Raji (cell line): ENCODE results near the gene C2orf81.

Source experiments
- POLR2A ChIP-seq: IDR thresholded peaks from 2 replicates; pipeline ENCODE4 v1.6.1; 2011; ENCODE audit warnings: low read depth, low read length, control low read depth; ENCODE audit not compliant: insufficient read depth

The C2orf81 gene

DNA sequence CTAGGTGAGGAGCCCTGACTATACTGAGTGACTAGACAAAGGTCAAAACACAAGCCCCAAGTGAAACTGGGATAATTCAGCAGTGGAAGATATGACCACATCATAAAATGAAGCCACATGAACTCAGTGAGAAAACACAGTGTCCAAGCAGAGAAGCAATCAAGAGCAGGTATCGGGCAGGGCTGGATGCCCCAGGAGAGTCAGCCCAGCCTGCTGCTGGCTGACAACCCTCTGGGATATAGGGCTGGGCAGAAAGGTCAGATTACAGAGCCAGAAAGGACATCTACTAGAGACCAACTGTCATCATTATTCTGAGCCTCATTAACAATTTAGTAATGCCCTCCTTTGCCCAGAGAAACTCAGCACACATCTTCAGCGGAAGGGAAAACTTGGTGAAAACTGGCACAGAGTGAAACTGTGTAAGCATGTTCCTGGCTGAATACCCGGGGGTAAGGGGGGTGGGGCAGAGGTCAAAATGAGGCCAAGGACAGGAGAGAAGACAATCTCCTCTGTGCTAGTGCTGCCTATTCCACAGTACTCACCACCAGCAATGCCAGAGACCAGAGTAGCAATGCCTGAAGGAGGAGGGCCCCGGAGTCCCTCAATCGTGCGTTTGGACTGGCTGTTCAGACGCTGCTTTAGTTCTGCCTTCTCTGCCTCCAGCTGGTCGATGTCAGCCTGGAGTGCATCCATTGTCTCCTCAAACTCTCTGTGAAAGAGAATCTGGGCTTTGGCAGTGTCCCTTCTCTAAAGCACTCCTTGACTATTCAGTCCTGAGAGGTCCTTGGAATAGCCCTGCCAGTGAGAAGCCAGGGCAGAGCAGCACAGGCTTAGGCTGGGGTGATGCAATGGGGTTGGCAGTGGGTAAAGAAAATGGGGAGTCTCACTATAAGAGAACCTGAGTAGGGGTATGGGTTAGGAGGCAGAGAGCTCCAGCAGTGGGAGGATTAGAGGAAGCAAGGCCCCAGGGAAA lies 56.6 kb downstream of the C2orf81 start:
- no peak for TF ChIP-seq POLR2A
